Fibroblast of pulmonary artery (primary cell): ENCODE data around the gene BET1.

Experiments used
- DNase-seq: peaks from one replicate; pipeline ENCODE4 v3.0.0-alpha.2; 2010; ENCODE audit warnings: low read depth
- H3K4me3 ChIP-seq: replicated peaks from 2 replicates; pipeline ENCODE4 v1.5.1; 2011; ENCODE audit warnings: low read depth, mild to moderate bottlenecking, control low read depth, low read length, moderate library complexity
- TF ChIP-seq, protein P1 (sequence below): IDR thresholded peaks from 2 replicates; pipeline ENCODE4 v1.5.1; 2011; ENCODE audit warnings: mild to moderate bottlenecking, control low read depth, low read length, inconsistent platforms; ENCODE audit errors: missing control alignments

Gene BET1

DNA sequence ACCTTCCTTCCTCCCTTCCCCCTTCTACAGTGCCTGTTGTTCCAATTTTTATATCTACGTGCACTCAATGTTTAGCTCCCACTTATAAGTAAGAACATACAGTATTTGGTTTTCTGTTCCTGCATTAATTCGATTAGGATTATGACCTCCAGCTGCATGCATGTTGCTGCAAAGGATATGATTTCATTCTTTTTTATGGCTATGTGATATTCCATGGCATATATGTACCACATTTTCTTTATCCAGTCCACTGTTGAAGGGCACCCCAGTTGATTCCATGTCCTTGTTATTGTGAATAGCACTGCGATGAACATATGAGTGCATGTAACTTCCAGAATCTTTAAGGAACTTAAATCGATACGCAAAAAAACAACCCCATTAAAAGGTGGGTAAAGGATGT lies 39.9 kb downstream of the BET1 start:
- DNase-seq: no peak
- TF ChIP-seq, protein P1, sequence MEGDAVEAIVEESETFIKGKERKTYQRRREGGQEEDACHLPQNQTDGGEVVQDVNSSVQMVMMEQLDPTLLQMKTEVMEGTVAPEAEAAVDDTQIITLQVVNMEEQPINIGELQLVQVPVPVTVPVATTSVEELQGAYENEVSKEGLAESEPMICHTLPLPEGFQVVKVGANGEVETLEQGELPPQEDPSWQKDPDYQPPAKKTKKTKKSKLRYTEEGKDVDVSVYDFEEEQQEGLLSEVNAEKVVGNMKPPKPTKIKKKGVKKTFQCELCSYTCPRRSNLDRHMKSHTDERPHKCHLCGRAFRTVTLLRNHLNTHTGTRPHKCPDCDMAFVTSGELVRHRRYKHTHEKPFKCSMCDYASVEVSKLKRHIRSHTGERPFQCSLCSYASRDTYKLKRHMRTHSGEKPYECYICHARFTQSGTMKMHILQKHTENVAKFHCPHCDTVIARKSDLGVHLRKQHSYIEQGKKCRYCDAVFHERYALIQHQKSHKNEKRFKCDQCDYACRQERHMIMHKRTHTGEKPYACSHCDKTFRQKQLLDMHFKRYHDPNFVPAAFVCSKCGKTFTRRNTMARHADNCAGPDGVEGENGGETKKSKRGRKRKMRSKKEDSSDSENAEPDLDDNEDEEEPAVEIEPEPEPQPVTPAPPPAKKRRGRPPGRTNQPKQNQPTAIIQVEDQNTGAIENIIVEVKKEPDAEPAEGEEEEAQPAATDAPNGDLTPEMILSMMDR: no peak
- H3K4me3 ChIP-seq: no peak overlapping the region

DNA sequence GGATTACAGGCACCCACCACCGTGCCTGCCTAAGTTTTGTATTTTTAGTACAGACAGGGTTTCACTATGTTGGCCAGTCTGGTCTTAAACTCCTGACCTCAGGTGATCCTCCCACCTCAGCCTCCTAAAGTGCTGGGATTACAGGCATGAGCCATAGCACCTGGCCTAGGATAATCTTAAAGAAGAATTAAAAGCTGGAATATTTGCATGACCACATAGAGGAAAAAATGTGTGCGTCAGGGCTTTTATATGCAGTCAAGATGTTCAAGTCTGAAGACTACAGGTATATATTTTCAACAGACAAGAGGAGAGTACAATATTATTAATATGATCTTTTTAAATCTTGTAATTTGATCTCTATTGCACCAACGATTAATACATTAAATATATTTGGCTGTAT lies 43.2 kb downstream of the BET1 start:
- TF ChIP-seq, protein P1: no peak
- no peak for DNase-seq
- no peak overlapping the region for H3K4me3 ChIP-seq

DNA sequence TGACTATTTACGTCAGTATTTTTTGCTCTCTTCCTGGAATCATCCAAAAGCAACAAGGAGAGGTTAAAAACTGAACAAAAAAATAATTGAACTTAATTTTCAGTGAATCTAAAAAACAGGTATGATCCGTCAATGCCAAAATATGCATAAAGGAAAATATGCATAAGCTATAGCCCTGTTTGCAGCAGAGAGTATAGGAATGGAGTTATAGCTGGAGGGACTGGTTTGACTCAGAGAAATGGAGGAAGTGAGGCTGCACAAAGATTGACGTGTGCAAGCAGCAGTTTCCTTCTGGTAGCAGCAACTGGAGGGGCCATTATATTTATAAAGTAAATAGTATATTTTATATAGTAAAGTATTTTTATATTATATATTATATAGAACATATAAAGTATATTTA lies 45.5 kb downstream of the BET1 start:
- no peak for DNase-seq
- H3K4me3 ChIP-seq: no peak overlapping the region
- TF ChIP-seq, protein P1: no peak

DNA sequence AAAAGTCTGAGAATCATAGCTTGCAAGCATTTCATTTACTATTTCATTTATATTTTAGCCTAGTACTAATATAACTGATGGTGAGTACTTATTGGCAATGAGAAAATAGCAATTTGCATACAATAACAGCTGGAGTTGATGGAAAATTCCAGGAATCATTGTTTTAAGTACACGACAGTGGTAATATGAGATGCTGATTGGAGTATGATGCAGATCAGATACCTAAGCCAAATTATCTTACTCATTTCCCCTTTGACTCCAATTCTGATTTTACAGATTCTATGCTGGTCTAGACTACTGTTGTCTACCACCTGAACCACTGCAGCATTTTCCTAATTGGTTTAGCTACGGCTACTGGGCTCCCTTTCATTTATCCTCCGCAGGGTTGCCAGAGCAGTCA lies 45.9 kb downstream of the BET1 start:
- H3K4me3 ChIP-seq: no peak overlapping the region
- TF ChIP-seq, protein P1: no peak
- peak; percentile 42 for DNase-seq

DNA sequence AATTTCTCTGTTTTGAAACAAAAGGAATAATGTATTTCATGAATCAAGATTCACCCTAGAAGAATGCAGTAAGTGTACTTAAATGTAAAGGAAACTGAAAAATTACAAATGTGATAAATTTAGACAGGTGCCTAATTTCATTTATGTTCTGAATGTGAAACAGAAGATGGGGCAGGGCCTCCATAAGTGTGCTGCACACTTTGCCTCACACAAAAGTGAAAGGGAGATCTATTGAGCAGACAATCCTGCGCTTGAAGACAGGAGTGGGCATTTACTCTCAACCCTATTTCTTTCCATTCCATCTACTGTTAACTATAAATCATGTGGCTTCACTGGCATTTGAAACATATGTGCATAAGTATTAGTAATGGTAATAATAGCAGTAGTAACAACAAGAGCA lies 46.4 kb downstream of the BET1 start:
- no peak overlapping the region for H3K4me3 ChIP-seq

DNA sequence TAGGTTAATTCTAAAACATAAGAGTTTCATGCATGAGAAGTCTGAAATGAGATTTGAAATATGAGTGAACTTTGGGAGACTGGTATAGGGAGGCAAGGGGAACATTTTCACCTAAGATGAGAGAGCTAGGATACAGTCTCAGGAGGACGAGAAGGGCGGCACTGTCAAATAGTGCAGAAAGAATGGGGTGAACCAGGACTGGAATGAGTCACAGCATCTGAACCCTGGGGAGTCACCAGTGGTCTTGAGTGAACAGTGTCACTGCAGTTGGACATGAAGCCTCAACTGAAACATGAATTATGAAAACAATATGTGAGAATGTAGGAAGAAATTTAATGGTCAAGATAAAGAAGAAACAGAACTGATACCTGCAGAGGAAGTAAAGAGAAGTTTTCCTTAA lies 48.9 kb downstream of the BET1 start:
- TF ChIP-seq, protein P1: no peak
- H3K4me3 ChIP-seq: no peak overlapping the region
- DNase-seq: no peak

More for the DNA sequence above, 46.4 kb downstream of the BET1 start:
- TF ChIP-seq, protein P1: no peak
- no peak for DNase-seq

DNA sequence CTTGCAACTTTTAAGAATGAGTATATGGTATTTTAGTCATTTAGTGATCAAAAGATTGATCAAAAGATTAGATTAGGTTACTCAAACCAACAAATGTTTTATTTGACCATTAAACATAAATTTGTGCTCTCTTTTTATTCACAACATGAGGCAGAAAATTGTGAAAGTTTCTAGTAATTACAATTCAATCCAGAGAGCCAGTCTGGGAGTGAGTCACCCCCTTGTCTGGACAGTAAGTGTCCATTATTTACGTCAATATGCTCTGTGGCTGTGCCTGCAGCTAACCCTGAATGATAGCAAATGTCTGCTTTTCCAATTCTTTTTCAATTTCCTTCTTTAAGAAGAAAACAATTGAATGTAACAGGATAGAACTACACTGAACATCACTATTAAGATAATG lies 54.7 kb downstream of the BET1 start:
- TF ChIP-seq, protein P1: no peak
- DNase-seq: peak; percentile 86
- H3K4me3 ChIP-seq: no peak overlapping the region
